Measurements from ENCODE around the gene SNX24. TPM values are rescaled to one million over a fixed set of nuclear protein-coding genes. Genes with fewer than 3 reads are reported as not detected.

The SNX24 gene
- total and polyA plus RNA-seq, 2 experiments from 2014 or later = 18.0 to 27.5 TPM

DNA sequence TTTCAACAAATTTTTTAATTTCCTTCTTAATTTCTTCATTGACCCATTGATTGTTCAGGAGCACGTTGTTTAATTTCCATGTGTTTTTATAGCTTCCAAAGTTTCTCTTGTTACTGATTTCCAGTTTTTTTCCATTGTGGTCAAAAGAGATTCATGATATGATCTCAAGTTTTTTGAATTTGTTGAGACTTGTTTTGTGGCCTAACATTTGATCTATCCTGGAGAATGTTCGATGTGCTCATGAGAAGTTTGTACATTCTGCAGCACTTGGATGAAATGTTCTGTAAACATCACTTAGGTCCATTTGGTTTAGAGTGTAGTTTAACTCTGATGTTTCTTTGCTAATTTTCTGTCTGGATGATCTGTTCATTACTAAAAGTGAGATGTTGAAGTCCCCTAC, 205.8 kb downstream of the SNX24 start:
- no peak overlapping the region for H3K27ac Mint-ChIP-seq
- H3K4me2 ChIP-seq = no peak overlapping the region
- TF ChIP-seq POLR2AphosphoS5 (IDR thresholded peaks at IDR 0.05; ENCODE audit: low read depth) = no peak
- TF ChIP-seq, protein P1, sequence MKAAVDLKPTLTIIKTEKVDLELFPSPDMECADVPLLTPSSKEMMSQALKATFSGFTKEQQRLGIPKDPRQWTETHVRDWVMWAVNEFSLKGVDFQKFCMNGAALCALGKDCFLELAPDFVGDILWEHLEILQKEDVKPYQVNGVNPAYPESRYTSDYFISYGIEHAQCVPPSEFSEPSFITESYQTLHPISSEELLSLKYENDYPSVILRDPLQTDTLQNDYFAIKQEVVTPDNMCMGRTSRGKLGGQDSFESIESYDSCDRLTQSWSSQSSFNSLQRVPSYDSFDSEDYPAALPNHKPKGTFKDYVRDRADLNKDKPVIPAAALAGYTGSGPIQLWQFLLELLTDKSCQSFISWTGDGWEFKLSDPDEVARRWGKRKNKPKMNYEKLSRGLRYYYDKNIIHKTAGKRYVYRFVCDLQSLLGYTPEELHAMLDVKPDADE (IDR thresholded peaks at IDR 0.05) = no peak
- TF ChIP-seq, protein P2, sequence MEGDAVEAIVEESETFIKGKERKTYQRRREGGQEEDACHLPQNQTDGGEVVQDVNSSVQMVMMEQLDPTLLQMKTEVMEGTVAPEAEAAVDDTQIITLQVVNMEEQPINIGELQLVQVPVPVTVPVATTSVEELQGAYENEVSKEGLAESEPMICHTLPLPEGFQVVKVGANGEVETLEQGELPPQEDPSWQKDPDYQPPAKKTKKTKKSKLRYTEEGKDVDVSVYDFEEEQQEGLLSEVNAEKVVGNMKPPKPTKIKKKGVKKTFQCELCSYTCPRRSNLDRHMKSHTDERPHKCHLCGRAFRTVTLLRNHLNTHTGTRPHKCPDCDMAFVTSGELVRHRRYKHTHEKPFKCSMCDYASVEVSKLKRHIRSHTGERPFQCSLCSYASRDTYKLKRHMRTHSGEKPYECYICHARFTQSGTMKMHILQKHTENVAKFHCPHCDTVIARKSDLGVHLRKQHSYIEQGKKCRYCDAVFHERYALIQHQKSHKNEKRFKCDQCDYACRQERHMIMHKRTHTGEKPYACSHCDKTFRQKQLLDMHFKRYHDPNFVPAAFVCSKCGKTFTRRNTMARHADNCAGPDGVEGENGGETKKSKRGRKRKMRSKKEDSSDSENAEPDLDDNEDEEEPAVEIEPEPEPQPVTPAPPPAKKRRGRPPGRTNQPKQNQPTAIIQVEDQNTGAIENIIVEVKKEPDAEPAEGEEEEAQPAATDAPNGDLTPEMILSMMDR (conservative IDR thresholded peaks at IDR 0.05; ENCODE audit: low read depth in 2 of 2) = no peak
- no peak for TF ChIP-seq CREB1 (CRISPR knock-in tag; IDR thresholded peaks at IDR 0.05; ENCODE audit: low read depth)
- TF ChIP-seq ZNF114 (CRISPR knock-in tag; IDR thresholded peaks at IDR 0.05) = no peak

More for the DNA sequence above, 205.8 kb downstream of the SNX24 start:
- no peaks in the 10 kb centered on the region for H4K20me1 ChIP-seq (replicated peaks; ENCODE audit: insufficient read depth)
- H3K4me1 Mint-ChIP-seq = no peaks in the 10 kb centered on the region
- H3K36me3 ChIP-seq (ENCODE audit: insufficient read depth) = no peaks in the 10 kb centered on the region
- DNase-seq (ENCODE audit: low spot score) = no peak
- no peaks in the 10 kb centered on the region for H3K9me3 Mint-ChIP-seq
- no peak overlapping the region for H3K4me3 Mint-ChIP-seq
- H3K79me2 ChIP-seq (replicated peaks; ENCODE audit: insufficient read depth) = no peaks in the 10 kb centered on the region
- no peaks in the 10 kb centered on the region for H3K36me3 Mint-ChIP-seq (ENCODE audit: low read depth)
- H3K4me1 ChIP-seq (ENCODE audit: insufficient read depth) = no peaks in the 10 kb centered on the region
- H3K9me2 ChIP-seq (ENCODE audit: insufficient read depth) = no peaks in the 10 kb centered on the region
- H3K27me3 ChIP-seq (ENCODE audit: insufficient read depth) = no peaks in the 10 kb centered on the region
- H2AFZ ChIP-seq = no peak overlapping the region
- no peak for ATAC-seq
- no peaks in the 10 kb centered on the region for H3K27me3 Mint-ChIP-seq (ENCODE audit: insufficient read depth, low read depth, poor library complexity)
- no peak overlapping the region for H3K4me3 ChIP-seq
- no peak overlapping the region for H3K27ac ChIP-seq (ENCODE audit: low read depth)
- H3F3A ChIP-seq (replicated peaks; ENCODE audit: low read depth) = no peaks in the 10 kb centered on the region

Small RNAs within 50 kb of the gene (small RNA-seq; reads per million reads assigned to genes)
- gene RN7SL689P (ENCODE audit: low replicate concordance) = not detected

Other genes starting within 250 kb of the SNX24 start
- gene SNX2, start 70.5 kb upstream of the SNX24 start, total RNA-seq (2014; rRNA removed; shearing (Covaris generic)) = 67.8 and 70.2 TPM in 2 replicates
- gene SNX2, start 70.5 kb upstream of the SNX24 start, polyA plus RNA-seq (2016; fragmentation: Nextera tagmentation; extraction: Ambion mirVana) = 37.2 and 50.8 TPM in 2 replicates
- gene PPIC, start 191.1 kb downstream of the SNX24 start, total RNA-seq (2014; rRNA removed; shearing (Covaris generic)) = 13.9 and 21.3 TPM in 2 replicates
- 19.9 and 21.0 TPM in 2 replicates for gene PPIC, start 191.1 kb downstream of the SNX24 start, polyA plus RNA-seq (2016; fragmentation: Nextera tagmentation; extraction: Ambion mirVana)
- gene PRDM6, start 243.6 kb downstream of the SNX24 start, total RNA-seq (2014; rRNA removed; shearing (Covaris generic)) = 0.12 and 0.14 TPM in 2 replicates
- gene PRDM6, start 243.6 kb downstream of the SNX24 start, polyA plus RNA-seq (2016; fragmentation: Nextera tagmentation; extraction: Ambion mirVana) = 0.05 TPM in 2 replicates

Data from GM23338 (cell line).